Upper lobe of left lung (tissue), 4 donors: ENCODE measurements around the gene HTR1E.

Experiments
- CTCF ChIP-seq, 6 experiments: fragments of 450-650 bp in 4 of 6; fragments of 200-600 bp in 2 of 6; sonication (generic) in 2 of 6; IDR thresholded peaks; one replicate each; pipeline ENCODE4 v1.5.1; 2016 to 2019; ENCODE audit warnings: antibody characterized with exemption in 6 of 6
- EP300 ChIP-seq, 4 donors: sonication (generic); formaldehyde crosslinking; IDR thresholded peaks; one replicate each; pipeline ENCODE4 v1.5.1; 2017; ENCODE audit warnings: antibody characterized with exemption in 4 of 4, control low read depth in 2 of 4
- POLR2A ChIP-seq, 4 donors: fragments of 450-650 bp; IDR thresholded peaks; one replicate each; pipeline ENCODE4 v1.5.1; 2016 to 2017; ENCODE audit warnings: antibody characterized with exemption in 4 of 4, mild to moderate bottlenecking in 2 of 4
- POLR2AphosphoS5 ChIP-seq, 2 donors: sonication (generic); formaldehyde crosslinking; IDR thresholded peaks; one replicate each; pipeline ENCODE4 v1.5.1; 2017; ENCODE audit warnings: antibody characterized with exemption in 2 of 2

DNA sequence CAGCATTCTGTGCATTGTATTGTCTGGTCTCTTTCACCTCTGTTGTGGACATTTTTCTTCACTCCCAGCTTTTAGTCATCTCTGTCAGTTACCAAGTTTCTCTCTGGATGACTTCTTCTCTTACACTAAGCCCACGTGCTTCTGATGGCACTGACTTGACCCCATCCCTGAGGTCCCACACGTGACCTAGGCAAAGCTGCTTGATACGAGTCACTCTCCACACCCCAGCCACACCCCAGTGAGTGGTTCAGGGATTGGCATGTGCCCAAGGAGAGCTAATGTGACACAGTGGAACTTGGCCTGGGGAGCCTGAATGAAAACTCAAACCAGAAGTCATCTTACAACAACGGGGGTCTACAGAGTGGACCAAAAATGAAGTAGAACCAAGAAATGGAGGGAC lies 32.2 kb downstream of the HTR1E start:
- TF ChIP-seq CTCF (IDR thresholded peaks at IDR 0.05) = no peak
- TF ChIP-seq POLR2A (IDR thresholded peaks at IDR 0.05) = no peak
- TF ChIP-seq EP300 (IDR thresholded peaks at IDR 0.05) = no peak
- TF ChIP-seq POLR2AphosphoS5 (IDR thresholded peaks at IDR 0.05) = no peak
